OCI-LY7 (cell line): ENCODE data around the gene RNU6-9. TPM values are rescaled to one million over a fixed set of nuclear protein-coding genes. Genes with fewer than 3 reads are reported as not detected.

Experiments
- BruUV-seq: library from RNA; stranded (reverse); fragments of 400-500 nt; replicated peaks from 2 replicates; lab custom pipeline; 2021; lab: Mats Ljungman, UMichigan
- CTCF ChIA-PET: fragments of 300-600 bp; sonication (Branson Sonifier 250); formaldehyde crosslinking; loops from one replicate; lab custom pipeline; 2022; ENCODE audit warnings: antibody characterized with exemption; ENCODE audit not compliant: unreplicated experiment; lab: Charles Lee
- POLR2A ChIA-PET: fragments of 300-600 bp; sonication (Branson Sonifier 250); formaldehyde crosslinking; loops from one replicate; lab custom pipeline; 2022; ENCODE audit warnings: antibody characterized with exemption; lab: Charles Lee
- DNase-seq: peaks from one replicate; pipeline ENCODE4 v3.0.0-alpha.2; 2015; ENCODE audit warnings: low spot score
- H2AFZ ChIP-seq: fragments of 200-600 bp; sonication (generic), shearing (Covaris generic); 2 replicates; pipeline ENCODE4 v1.6.1; 2014; ENCODE audit warnings: mild to moderate bottlenecking, antibody characterized with exemption, low read length, moderate library complexity
- H3K27ac ChIP-seq: fragments of 200-600 bp; sonication (generic); 2 replicates; pipeline ENCODE4 v1.5.1; 2014; ENCODE audit warnings: mixed run types, low read depth, mild to moderate bottlenecking, moderate library complexity, low read length, inconsistent platforms; ENCODE audit not compliant: poor library complexity, severe bottlenecking
- H3K36me3 ChIP-seq: fragments of 200-600 bp; sonication (generic); 2 replicates; pipeline ENCODE4 v1.6.1; 2014; ENCODE audit warnings: mild to moderate bottlenecking, antibody characterized with exemption, low read length, moderate library complexity, mixed read lengths; ENCODE audit not compliant: insufficient read depth
- H3K4me1 ChIP-seq: fragments of 200-600 bp; sonication (generic); 2 replicates; pipeline ENCODE4 v1.5.1; 2014; ENCODE audit warnings: mild to moderate bottlenecking, low read length; ENCODE audit not compliant: insufficient read depth, poor library complexity, severe bottlenecking
- H3K4me2 ChIP-seq: fragments of 200-600 bp; sonication (generic); 2 replicates; pipeline ENCODE4 v1.6.1; 2014; ENCODE audit warnings: mild to moderate bottlenecking, low read length
- H3K4me3 ChIP-seq: fragments of 200-600 bp; sonication (generic); 2 replicates; pipeline ENCODE4 v1.5.1; 2014; ENCODE audit warnings: mild to moderate bottlenecking, low read depth, low read length; ENCODE audit not compliant: poor library complexity, severe bottlenecking
- H3K79me2 ChIP-seq: fragments of 200-600 bp; sonication (generic); 2 replicates; pipeline ENCODE4 v1.6.1; 2016; ENCODE audit warnings: low read depth, mild to moderate bottlenecking, low read length, moderate library complexity, mixed read lengths; ENCODE audit not compliant: insufficient read depth
- H3K9me2 ChIP-seq: fragments of 200-600 bp; sonication (generic); 2 replicates; pipeline ENCODE4 v1.6.1; 2016; ENCODE audit warnings: mild to moderate bottlenecking, low read length, mixed read lengths; ENCODE audit not compliant: insufficient read depth
- H3K9me3 ChIP-seq: fragments of 200-600 bp; sonication (generic); 2 replicates; pipeline ENCODE4 v1.6.1; 2014; ENCODE audit warnings: mild to moderate bottlenecking, mixed run types, low read length, mixed read lengths
- H4K20me1 ChIP-seq: fragments of 200-600 bp; sonication (generic); 2 replicates; pipeline ENCODE4 v1.6.1; 2014; ENCODE audit warnings: mild to moderate bottlenecking, antibody characterized with exemption, low read length, moderate library complexity, mixed read lengths; ENCODE audit not compliant: insufficient read depth
- EZH2phosphoT487 ChIP-seq: fragments of 200-600 bp; sonication (generic); IDR thresholded peaks from 2 replicates; pipeline ENCODE4 v1.6.1; 2018; ENCODE audit warnings: low read depth, borderline replicate concordance, mild to moderate bottlenecking, mixed run types, antibody characterized with exemption, low read length, moderate library complexity, mixed read lengths
- intact Hi-C: fragments of 100-400 bp; cut with micrococcal nuclease; formaldehyde crosslinking; loops from one replicate; pipeline ENCODE4 v1.10.0; 2022; ENCODE audit not compliant: unreplicated experiment
- total RNA-seq, 2 experiments: library from RNA; depleted of rRNA in 1 of 2; stranded (reverse); fragments of >200 nt in 1 of 2; shearing (Covaris generic) in 1 of 2; gene quantifications; 2 replicates each; pipeline ENCODE4 v1.2.3, GENCODE V29; 2014 to 2022
- TF ChIP-seq, protein P1 (sequence below): fragments of 200-600 bp; sonication (generic); conservative IDR thresholded peaks from 2 replicates; pipeline ENCODE4 v1.5.1; 2014; ENCODE audit warnings: mild to moderate bottlenecking, antibody characterized with exemption, low read length, moderate library complexity, mixed read lengths

The RNU6-9 gene
- total RNA-seq, 2 experiments from 2014 or later = not detected

DNA sequence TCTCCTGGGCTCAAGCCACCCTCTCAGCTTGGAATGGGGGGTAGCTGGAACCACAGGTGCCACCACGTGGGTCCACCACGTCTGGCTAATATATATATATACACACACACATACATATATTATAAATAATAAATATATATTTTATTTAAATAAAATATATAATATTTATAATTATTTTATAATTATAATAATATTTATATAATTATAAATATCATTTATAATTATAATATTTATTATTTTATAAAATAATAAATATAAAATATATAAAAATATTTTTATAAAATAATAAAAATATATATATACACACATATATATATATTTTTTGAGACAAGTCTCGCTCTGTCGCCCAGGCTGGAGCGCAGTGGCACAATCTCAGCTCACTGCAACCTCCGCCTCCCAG, 38.7 kb upstream of the RNU6-9 start:
- no peaks in the 10 kb centered on the region for H3K9me3 ChIP-seq
- CTCF ChIA-PET = no interaction called here
- H4K20me1 ChIP-seq = no peaks in the 10 kb centered on the region; the same call in 1 of the 2 replicates
- H3K79me2 ChIP-seq = no peaks in the 10 kb centered on the region
- TF ChIP-seq, protein P1, sequence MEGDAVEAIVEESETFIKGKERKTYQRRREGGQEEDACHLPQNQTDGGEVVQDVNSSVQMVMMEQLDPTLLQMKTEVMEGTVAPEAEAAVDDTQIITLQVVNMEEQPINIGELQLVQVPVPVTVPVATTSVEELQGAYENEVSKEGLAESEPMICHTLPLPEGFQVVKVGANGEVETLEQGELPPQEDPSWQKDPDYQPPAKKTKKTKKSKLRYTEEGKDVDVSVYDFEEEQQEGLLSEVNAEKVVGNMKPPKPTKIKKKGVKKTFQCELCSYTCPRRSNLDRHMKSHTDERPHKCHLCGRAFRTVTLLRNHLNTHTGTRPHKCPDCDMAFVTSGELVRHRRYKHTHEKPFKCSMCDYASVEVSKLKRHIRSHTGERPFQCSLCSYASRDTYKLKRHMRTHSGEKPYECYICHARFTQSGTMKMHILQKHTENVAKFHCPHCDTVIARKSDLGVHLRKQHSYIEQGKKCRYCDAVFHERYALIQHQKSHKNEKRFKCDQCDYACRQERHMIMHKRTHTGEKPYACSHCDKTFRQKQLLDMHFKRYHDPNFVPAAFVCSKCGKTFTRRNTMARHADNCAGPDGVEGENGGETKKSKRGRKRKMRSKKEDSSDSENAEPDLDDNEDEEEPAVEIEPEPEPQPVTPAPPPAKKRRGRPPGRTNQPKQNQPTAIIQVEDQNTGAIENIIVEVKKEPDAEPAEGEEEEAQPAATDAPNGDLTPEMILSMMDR = no peak
- TF ChIP-seq EZH2phosphoT487 = no peak
- H3K9me2 ChIP-seq = no peaks in the 10 kb centered on the region
- no peaks in the 10 kb centered on the region for H3K36me3 ChIP-seq
- POLR2A ChIA-PET = interaction anchor here (0.7 kb wide), 1 partner anchor 18 kb away, joined by 3 read pairs; no protein-coding TSS in a partner anchor
- no peak overlapping the region for H3K27ac ChIP-seq
- H3K4me1 ChIP-seq = no peaks in the 10 kb centered on the region
- no peak for DNase-seq
- H3K4me2 ChIP-seq = no peak overlapping the region
- intact Hi-C loops = no loop called here
- H2AFZ ChIP-seq = no peak overlapping the region
- H3K4me3 ChIP-seq = no peak overlapping the region
- BruUV-seq = no TSS peak

DNA sequence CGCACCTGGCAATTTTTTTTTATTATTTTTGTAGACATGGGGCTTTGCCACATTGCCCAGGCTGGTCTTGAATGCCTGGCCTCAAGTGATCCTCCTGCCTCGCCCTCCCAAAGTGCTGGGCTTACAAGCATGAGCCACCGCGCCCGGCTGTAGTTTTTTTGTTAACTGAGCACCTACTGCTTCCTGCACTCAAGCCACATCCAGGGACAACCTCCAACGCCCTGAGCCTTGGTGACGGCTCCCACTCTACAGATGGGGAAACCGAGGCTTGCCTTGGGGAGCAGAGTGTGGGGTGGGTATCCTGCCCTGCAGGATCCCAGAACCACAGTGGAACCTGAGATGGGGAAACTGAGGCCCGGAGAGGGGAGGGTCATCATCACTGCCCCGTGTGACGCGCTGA, 38.1 kb upstream of the RNU6-9 start:
- no peak overlapping the region for H3K4me2 ChIP-seq
- TF ChIP-seq, protein P1 = no peak
- TF ChIP-seq EZH2phosphoT487 = no peak
- H4K20me1 ChIP-seq = no peaks in the 10 kb centered on the region; the same call in 1 of the 2 replicates
- no peaks in the 10 kb centered on the region for H3K79me2 ChIP-seq
- no TSS peak for BruUV-seq
- no peak overlapping the region for H3K4me3 ChIP-seq
- no peak overlapping the region for H3K27ac ChIP-seq
- intact Hi-C loops = no loop called here
- POLR2A ChIA-PET = no interaction called here
- CTCF ChIA-PET = no interaction called here
- no peak for DNase-seq
- no peaks in the 10 kb centered on the region for H3K9me2 ChIP-seq
- H2AFZ ChIP-seq = no peak overlapping the region
- H3K9me3 ChIP-seq = no peaks in the 10 kb centered on the region
- no peaks in the 10 kb centered on the region for H3K4me1 ChIP-seq
- no peaks in the 10 kb centered on the region for H3K36me3 ChIP-seq

DNA sequence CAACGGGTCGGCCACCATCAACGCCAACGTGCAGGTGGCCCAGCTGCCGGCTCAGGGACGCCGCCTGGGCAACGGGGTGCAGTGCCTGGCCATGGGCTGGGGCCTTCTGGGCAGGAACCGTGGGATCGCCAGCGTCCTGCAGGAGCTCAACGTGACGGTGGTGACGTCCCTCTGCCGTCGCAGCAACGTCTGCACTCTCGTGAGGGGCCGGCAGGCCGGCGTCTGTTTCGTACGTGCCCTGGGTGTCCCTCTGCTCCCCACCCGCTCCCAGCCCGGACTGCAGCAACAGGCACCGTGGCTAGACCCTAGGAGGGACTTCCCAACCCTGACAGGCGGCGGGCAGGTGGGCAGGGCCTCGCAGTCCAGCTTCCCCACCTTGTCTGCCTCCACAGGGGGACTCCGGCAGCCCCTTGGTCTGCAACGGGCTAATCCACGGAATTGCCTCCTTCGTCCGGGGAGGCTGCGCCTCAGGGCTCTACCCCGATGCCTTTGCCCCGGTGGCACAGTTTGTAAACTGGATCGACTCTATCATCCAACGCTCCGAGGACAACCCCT, 37.6 kb upstream of the RNU6-9 start:
- Histone ChIP-seq H2AFZ (no peak overlapping the region), H3K79me2 (no peaks in the 10 kb centered on the region), H3K4me2 (no peak overlapping the region), H3K9me2 (no peaks in the 10 kb centered on the region), H3K4me3 (no peak overlapping the region), H3K27ac (no peak overlapping the region), H3K36me3 (no peaks in the 10 kb centered on the region), H3K9me3 (no peaks in the 10 kb centered on the region), H4K20me1 (no peaks in the 10 kb centered on the region; the same call in 1 of the 2 replicates), H3K4me1 (peaks cover 2% of the 10 kb centered on the region)
- BruUV-seq = no TSS peak
- TF ChIP-seq EZH2phosphoT487 = no peak
- TF ChIP-seq, protein P1 = no peak
- intact Hi-C loops = no loop called here
- ChIA-PET CTCF (interaction anchor here (0.5 kb wide), 1 partner anchor 38 kb away, joined by 3 read pairs; no protein-coding TSS in a partner anchor), POLR2A (no interaction called here)
- no peak for DNase-seq
